SK-N-SH (cell line): Measurements from ENCODE around the gene CDH26. TPM values are rescaled to one million over a fixed set of nuclear protein-coding genes. Genes with fewer than 3 reads are reported as not detected.

Source experiments
- CTCF ChIA-PET: fragments of 300-600, 350-600 bp; formaldehyde crosslinking; extraction: SDS; loops from one replicate; lab custom pipeline; 2021; lab: Yijun Ruan, JAX
- POLR2A ChIA-PET: fragments of 350-600 bp; sonication (Branson Sonifier 250); formaldehyde crosslinking; extraction: SDS; loops from one replicate; lab custom pipeline; 2020; ENCODE audit warnings: antibody characterized with exemption, inconsistent platforms; lab: Yijun Ruan, JAX
- DNase-seq: peaks from one replicate; pipeline ENCODE4 v3.0.0; 2012
- H2AFZ ChIP-seq: fragments of 200-600 bp; sonication (generic); 2 replicates; pipeline ENCODE4 v1.8.1; 2016; ENCODE audit warnings: antibody characterized with exemption, mild to moderate bottlenecking, low read depth
- H3F3A ChIP-seq: fragments of 200-600 bp; sonication (generic); replicated peaks from 2 replicates; pipeline ENCODE3; 2016; ENCODE audit warnings: antibody characterized with exemption, mild to moderate bottlenecking; ENCODE audit not compliant: insufficient read depth
- H3K27ac ChIP-seq, 2 experiments: fragments of 200-500 bp in 1 of 2; fragments of 200-600 bp in 1 of 2; sonication (Bioruptor generic) in 1 of 2; sonication (generic), shearing (Covaris generic) in 1 of 2; 2 replicates each; pipeline versions ENCODE4 v1.5.1 to v1.6.1; 2014 to 2016; ENCODE audit warnings: low read depth in 2 of 2, inconsistent platforms in 1 of 2, low read length in 1 of 2, mild to moderate bottlenecking in 1 of 2, mixed read lengths in 1 of 2
- H3K27me3 ChIP-seq: fragments of 200-600 bp; sonication (generic), shearing (Covaris generic); 2 replicates; pipeline ENCODE4 v1.6.1; 2016; ENCODE audit warnings: mixed run types; ENCODE audit not compliant: insufficient read depth
- H3K36me3 ChIP-seq, 2 experiments: fragments of 200-500 bp in 1 of 2; fragments of 200-600 bp in 1 of 2; sonication (Bioruptor generic) in 1 of 2; sonication (generic) in 1 of 2; replicated peaks in 1 of 2; 2 replicates each; pipeline versions ENCODE3 to v1.5.1; 2014 to 2016; ENCODE audit warnings: low read length in 1 of 2, mild to moderate bottlenecking in 1 of 2; ENCODE audit not compliant: insufficient read depth in 2 of 2, control insufficient read depth in 1 of 2
- H3K4me1 ChIP-seq, 2 experiments: fragments of 200-500 bp in 1 of 2; fragments of 200-600 bp in 1 of 2; sonication (Bioruptor generic) in 1 of 2; sonication (generic), shearing (Covaris generic) in 1 of 2; 2 replicates each; pipeline versions ENCODE4 v1.5.1 to v1.6.1; 2014 to 2016; ENCODE audit warnings: low read depth in 1 of 2, low read length in 1 of 2, mixed run types in 1 of 2; ENCODE audit not compliant: insufficient read depth in 2 of 2, control insufficient read depth in 1 of 2
- H3K4me2 ChIP-seq: fragments of 200-600 bp; sonication (generic), shearing (Covaris generic); 2 replicates; pipeline ENCODE4 v1.6.1; 2017; ENCODE audit warnings: mixed run types
- H3K4me3 ChIP-seq, 2 experiments: fragments of 200-500 bp in 1 of 2; fragments of 200-600 bp in 1 of 2; sonication (Bioruptor generic) in 1 of 2; sonication (generic), shearing (Covaris generic) in 1 of 2; 2 replicates each; pipeline versions ENCODE4 v1.5.1 to v1.8.1; 2014 to 2016; ENCODE audit warnings: low read depth in 2 of 2, inconsistent platforms in 1 of 2, low read length in 1 of 2, mild to moderate bottlenecking in 1 of 2, mixed read lengths in 1 of 2, moderate library complexity in 1 of 2
- H3K79me2 ChIP-seq: fragments of 200-600 bp; sonication (generic); 2 replicates; pipeline ENCODE4 v1.8.1; 2017; ENCODE audit warnings: mild to moderate bottlenecking; ENCODE audit not compliant: insufficient read depth
- H3K9ac ChIP-seq: fragments of 200-600 bp; sonication (generic); 2 replicates; pipeline ENCODE4 v1.6.1; 2017; ENCODE audit warnings: mixed run types
- H3K9me2 ChIP-seq: fragments of 200-600 bp; sonication (generic); 2 replicates; pipeline ENCODE4 v1.6.1; 2017; ENCODE audit warnings: mixed run types
- H3K9me3 ChIP-seq: fragments of 200-600 bp; sonication (generic); 2 replicates; pipeline ENCODE4 v1.6.1; 2017; ENCODE audit warnings: mixed run types, mild to moderate bottlenecking, moderate library complexity
- H4K20me1 ChIP-seq: fragments of 200-600 bp; sonication (generic); 2 replicates; pipeline ENCODE4 v1.6.1; 2017; ENCODE audit warnings: mild to moderate bottlenecking, mixed run types; ENCODE audit not compliant: insufficient read depth
- CTCF ChIP-seq: fragments of 200-600 bp; sonication (generic); IDR thresholded peaks from 2 replicates; pipeline ENCODE4 v1.6.1; 2017; ENCODE audit warnings: antibody characterized with exemption, mild to moderate bottlenecking, moderate library complexity
- EP300 ChIP-seq, 2 experiments: IDR thresholded peaks; 2 replicates each; pipeline versions ENCODE4 v1.4.0 to v1.6.1; 2012; ENCODE audit warnings: borderline replicate concordance in 1 of 2, low read depth in 1 of 2, low read length in 1 of 2
- EZH2phosphoT487 ChIP-seq: fragments of 200-600 bp; sonication (generic); IDR thresholded peaks from 2 replicates; pipeline ENCODE4 v1.6.1; 2017; ENCODE audit warnings: low read depth, mixed run types, mild to moderate bottlenecking, antibody characterized with exemption, moderate library complexity, borderline replicate concordance
- FOSL2 ChIP-seq: IDR thresholded peaks from 2 replicates; pipeline ENCODE4 v1.4.0; 2012; ENCODE audit warnings: low read depth, mild to moderate bottlenecking, moderate library complexity, borderline replicate concordance
- FOXJ3 ChIP-seq: sonication (generic); formaldehyde crosslinking; IDR thresholded peaks from 2 replicates; pipeline ENCODE4 v1.5.1; 2020; ENCODE audit warnings: mild to moderate bottlenecking, missing genetic modification reagents
- FOXM1 ChIP-seq: IDR thresholded peaks from 2 replicates; pipeline ENCODE4 v1.4.0; 2012; ENCODE audit warnings: low read depth, mild to moderate bottlenecking
- GABPA ChIP-seq: IDR thresholded peaks from 2 replicates; pipeline ENCODE4 v1.4.0; 2012; ENCODE audit warnings: low read depth, mild to moderate bottlenecking
- JUND ChIP-seq: IDR thresholded peaks from 2 replicates; pipeline ENCODE4 v1.4.0; 2012
- MAX ChIP-seq: IDR thresholded peaks from 2 replicates; pipeline ENCODE4 v1.4.0; 2012; ENCODE audit warnings: low read depth
- MXI1 ChIP-seq: IDR thresholded peaks from 2 replicates; pipeline ENCODE4 v1.6.1; 2012; ENCODE audit warnings: mild to moderate bottlenecking, low read depth, low read length, improper control_type of control experiment
- NFIC ChIP-seq: IDR thresholded peaks from 2 replicates; pipeline ENCODE4 v1.4.0; 2012; ENCODE audit warnings: borderline replicate concordance
- PBX3 ChIP-seq: IDR thresholded peaks from 2 replicates; pipeline ENCODE4; 2012
- POLR2AphosphoS5 ChIP-seq: IDR thresholded peaks from 2 replicates; pipeline ENCODE4 v1.6.1; 2012; ENCODE audit warnings: low read depth, low read length
- RCOR1 ChIP-seq: fragments of 150-350 bp; IDR thresholded peaks from 2 replicates; pipeline ENCODE4 v1.6.1; 2017; ENCODE audit warnings: antibody characterized with exemption, low read length
- RXRA ChIP-seq: IDR thresholded peaks from 2 replicates; pipeline ENCODE4 v1.4.0; 2012; ENCODE audit warnings: low read depth, mild to moderate bottlenecking, borderline replicate concordance
- SIN3A ChIP-seq: IDR thresholded peaks from 2 replicates; pipeline ENCODE4 v1.6.1; 2012; ENCODE audit warnings: low read depth, mild to moderate bottlenecking, low read length, moderate library complexity, borderline replicate concordance
- SMC3 ChIP-seq: IDR thresholded peaks from 2 replicates; pipeline ENCODE4 v1.6.1; 2012; ENCODE audit warnings: low read depth, low read length, improper control_type of control experiment
- TCF12 ChIP-seq: IDR thresholded peaks from 2 replicates; pipeline ENCODE4 v1.4.0; 2012
- YY1 ChIP-seq: IDR thresholded peaks from 2 replicates; pipeline ENCODE4 v1.4.0; 2012; ENCODE audit warnings: low read depth, mild to moderate bottlenecking
- WGBS: methylation state at CpG from one replicate; pipeline ENCODE4 v1.1.6; 2017; ENCODE audit warnings: low lambda C conversion rate; 5-methylcytosine and 5-hydroxymethylcytosine counted together
- polyA plus RNA-seq, 3 experiments: library from polyadenylated mRNA; depleted of rRNA; stranded (reverse); fragments of >200 nt; gene quantifications; 2 replicates each; pipeline ENCODE4 v1.2.3, GENCODE V29; 2012
- TF ChIP-seq, protein P1 (sequence below): IDR thresholded peaks from 2 replicates; pipeline ENCODE4 v1.4.0; 2012; ENCODE audit warnings: low read depth, borderline replicate concordance
- TF ChIP-seq, protein P2 (sequence below): IDR thresholded peaks from 2 replicates; pipeline ENCODE4 v1.4.0; 2012; ENCODE audit warnings: low read depth, borderline replicate concordance

Gene CDH26
- 0.03 and 0.13 TPM in 2 replicates for polyA plus RNA-seq (2012; rRNA removed)
- 0.03 TPM in 1 of 2 replicates, not detected in the other for polyA plus RNA-seq (2012; cell fraction: cytosol; rRNA removed)
- polyA plus RNA-seq (2012; cell fraction: nucleus; rRNA removed), result 0.13 and 0.68 TPM in 2 replicates

DNA sequence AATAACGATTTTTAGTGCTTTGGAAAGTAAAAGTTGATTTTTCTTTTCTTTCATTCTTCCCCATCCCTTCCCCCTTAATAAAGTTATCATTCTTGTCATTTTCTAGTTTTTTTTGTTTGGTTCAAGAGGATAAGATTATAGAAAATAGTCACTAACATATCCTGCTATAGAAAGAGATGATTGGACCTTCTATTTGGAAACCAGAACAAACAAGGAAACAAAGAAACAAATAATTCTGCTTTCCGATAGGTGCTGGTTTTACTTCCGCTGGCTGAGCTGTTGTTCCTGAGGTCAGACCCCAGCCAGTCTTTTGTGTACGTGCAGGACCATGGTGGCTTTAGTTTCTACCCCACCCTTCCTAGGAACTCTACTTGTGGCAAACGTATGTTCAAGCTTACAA lies at the start of gene CDH26:
Gene CDH26 (plus strand): TSS at position 301 of the 400 bp plus-strand sequence. CDS start 304 bp downstream, outside the sequence.
- ChIA-PET CTCF (interaction anchor here (1.0 to 1.5 kb wide), 3 partner anchors 8 to 14 kb away, joined by 4 to 7 read pairs (median 7); no protein-coding TSS in a partner anchor), POLR2A (no interaction called here)
- no peaks in the 10 kb centered on the region for H3K9me3 ChIP-seq
- H3K9ac ChIP-seq, result no peak within 1 kb of the TSS
- H3K4me2 ChIP-seq, result no peak within 1 kb of the TSS
- no peaks in the 10 kb centered on the region for H3K79me2 ChIP-seq
- H3K4me3 ChIP-seq, result no peak within 1 kb of the TSS
- no peak for DNase-seq
- H3K36me3 ChIP-seq, result no peaks in the 10 kb centered on the region
- H2AFZ ChIP-seq, result no peak within 1 kb of the TSS
- H3K9me2 ChIP-seq, result no peaks in the 10 kb centered on the region
- WGBS, result 47% methylated on average over 5 of the region's 5 CpGs
- H3K27me3 ChIP-seq, result no peaks in the 10 kb centered on the region
- no peaks in the 10 kb centered on the region for H3F3A ChIP-seq
- no peaks in the 10 kb centered on the region for H4K20me1 ChIP-seq
- no peaks in the 10 kb centered on the region; a peak in 1 of 4 replicates for H3K4me1 ChIP-seq
- no peak for TF ChIP-seq RCOR1
- TF ChIP-seq YY1, result no peak
- no peak for TF ChIP-seq SIN3A
- TF ChIP-seq EP300 (IDR thresholded peaks at IDR 0.05; ENCODE audit: borderline replicate concordance in 1 of 2, low read depth in 1 of 2, low read length in 1 of 2), result no peak
- TF ChIP-seq, protein P1, sequence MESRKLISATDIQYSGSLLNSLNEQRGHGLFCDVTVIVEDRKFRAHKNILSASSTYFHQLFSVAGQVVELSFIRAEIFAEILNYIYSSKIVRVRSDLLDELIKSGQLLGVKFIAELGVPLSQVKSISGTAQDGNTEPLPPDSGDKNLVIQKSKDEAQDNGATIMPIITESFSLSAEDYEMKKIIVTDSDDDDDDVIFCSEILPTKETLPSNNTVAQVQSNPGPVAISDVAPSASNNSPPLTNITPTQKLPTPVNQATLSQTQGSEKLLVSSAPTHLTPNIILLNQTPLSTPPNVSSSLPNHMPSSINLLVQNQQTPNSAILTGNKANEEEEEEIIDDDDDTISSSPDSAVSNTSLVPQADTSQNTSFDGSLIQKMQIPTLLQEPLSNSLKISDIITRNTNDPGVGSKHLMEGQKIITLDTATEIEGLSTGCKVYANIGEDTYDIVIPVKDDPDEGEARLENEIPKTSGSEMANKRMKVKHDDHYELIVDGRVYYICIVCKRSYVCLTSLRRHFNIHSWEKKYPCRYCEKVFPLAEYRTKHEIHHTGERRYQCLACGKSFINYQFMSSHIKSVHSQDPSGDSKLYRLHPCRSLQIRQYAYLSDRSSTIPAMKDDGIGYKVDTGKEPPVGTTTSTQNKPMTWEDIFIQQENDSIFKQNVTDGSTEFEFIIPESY, result no peak
- no peak for TF ChIP-seq POLR2AphosphoS5
- TF ChIP-seq JUND, result no peak
- no peak within 1 kb of the TSS for H3K27ac ChIP-seq

- no peak for TF ChIP-seq NFIC
- no peak for TF ChIP-seq FOSL2
- no peak for TF ChIP-seq MXI1
- TF ChIP-seq RXRA, result no peak
- no peak for TF ChIP-seq EZH2phosphoT487
- no peak for TF ChIP-seq JUND
- no peak for TF ChIP-seq FOXJ3 (CRISPR knock-in tag)
- no peak for TF ChIP-seq CTCF
- no peak for TF ChIP-seq GABPA
- no peak for TF ChIP-seq SMC3
- no peak for TF ChIP-seq YY1
- TF ChIP-seq FOXM1, result no peak
- TF ChIP-seq, protein P2, sequence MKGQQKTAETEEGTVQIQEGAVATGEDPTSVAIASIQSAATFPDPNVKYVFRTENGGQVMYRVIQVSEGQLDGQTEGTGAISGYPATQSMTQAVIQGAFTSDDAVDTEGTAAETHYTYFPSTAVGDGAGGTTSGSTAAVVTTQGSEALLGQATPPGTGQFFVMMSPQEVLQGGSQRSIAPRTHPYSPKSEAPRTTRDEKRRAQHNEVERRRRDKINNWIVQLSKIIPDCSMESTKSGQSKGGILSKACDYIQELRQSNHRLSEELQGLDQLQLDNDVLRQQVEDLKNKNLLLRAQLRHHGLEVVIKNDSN, result no peak
- TF ChIP-seq PBX3, result no peak
- TF ChIP-seq MAX, result no peak
- TF ChIP-seq TCF12, result no peak
- Histone ChIP-seq H3K27me3 (no peaks in the 10 kb centered on the region), H3K79me2 (no peaks in the 10 kb centered on the region), H4K20me1 (no peaks in the 10 kb centered on the region), H3K27ac (no peak overlapping the region), H2AFZ (no peak overlapping the region), H3K36me3 (peaks cover 0 to 9% of the 10 kb centered on the region in 2 experiments), H3K9me3 (no peaks in the 10 kb centered on the region), H3K9ac (no peak overlapping the region), H3K9me2 (peaks cover 4% of the 10 kb centered on the region; the same call in 1 of the 2 replicates), H3K4me1 (no peaks in the 10 kb centered on the region), H3K4me3 (no peak overlapping the region), H3F3A (no peaks in the 10 kb centered on the region), H3K4me2 (no peak overlapping the region)
- ChIA-PET CTCF (interaction anchor here (1.0 kb wide), 1 partner anchor 9 kb away, joined by 3 read pairs; no protein-coding TSS in a partner anchor), POLR2A (no interaction called here)
- no peak for DNase-seq
- WGBS, result 87% methylated on average over 5 of the region's 5 CpGs
Measured at GRCh38 chr20:59908855-59909254, 49.4 kb upstream of the CDH26 start.
